GM18858 (cell line): ENCODE results near the gene CMBL.

ENCODE experiments used
- ATAC-seq: cut with Tn5 transposase; IDR thresholded peaks from one replicate; pipeline ENCODE4 v1.9.1; 2021; ENCODE audit not compliant: unreplicated experiment

CMBL gene

DNA sequence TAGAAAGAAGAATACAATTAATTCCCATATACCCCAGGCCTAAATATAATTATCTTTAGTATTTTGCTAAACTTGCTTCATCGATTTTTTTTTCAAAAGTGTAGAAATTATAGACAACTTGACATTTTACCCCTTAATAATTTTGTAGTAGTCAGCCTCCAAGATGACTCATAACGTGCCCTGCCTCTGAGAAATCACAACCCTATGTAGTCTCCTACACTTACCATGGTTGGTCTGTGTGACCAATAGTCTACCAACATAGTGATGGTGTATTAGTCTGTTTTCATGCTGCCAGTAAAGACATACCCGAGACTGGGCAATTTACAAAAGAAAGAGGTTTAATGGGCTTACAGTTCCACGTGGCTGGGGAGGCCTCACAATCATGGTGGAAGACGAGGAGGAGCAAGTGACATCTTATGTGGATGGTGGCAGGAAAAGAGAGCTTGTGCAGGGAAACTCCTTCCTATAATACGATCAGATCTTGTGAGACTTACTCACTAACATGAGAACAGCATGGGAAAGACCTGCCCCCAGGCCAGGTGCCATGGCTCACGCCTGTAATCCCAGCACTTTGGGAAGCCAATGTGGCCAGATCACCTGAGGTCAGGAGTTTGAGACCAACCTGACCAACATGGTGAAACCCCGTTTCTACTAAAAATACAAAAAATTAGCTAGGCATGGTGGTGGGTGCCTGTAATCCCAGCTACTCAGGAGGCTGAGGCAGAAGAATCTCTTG, 3.3 kb upstream of the CMBL start:
- peak; percentile 64 for ATAC-seq

DNA sequence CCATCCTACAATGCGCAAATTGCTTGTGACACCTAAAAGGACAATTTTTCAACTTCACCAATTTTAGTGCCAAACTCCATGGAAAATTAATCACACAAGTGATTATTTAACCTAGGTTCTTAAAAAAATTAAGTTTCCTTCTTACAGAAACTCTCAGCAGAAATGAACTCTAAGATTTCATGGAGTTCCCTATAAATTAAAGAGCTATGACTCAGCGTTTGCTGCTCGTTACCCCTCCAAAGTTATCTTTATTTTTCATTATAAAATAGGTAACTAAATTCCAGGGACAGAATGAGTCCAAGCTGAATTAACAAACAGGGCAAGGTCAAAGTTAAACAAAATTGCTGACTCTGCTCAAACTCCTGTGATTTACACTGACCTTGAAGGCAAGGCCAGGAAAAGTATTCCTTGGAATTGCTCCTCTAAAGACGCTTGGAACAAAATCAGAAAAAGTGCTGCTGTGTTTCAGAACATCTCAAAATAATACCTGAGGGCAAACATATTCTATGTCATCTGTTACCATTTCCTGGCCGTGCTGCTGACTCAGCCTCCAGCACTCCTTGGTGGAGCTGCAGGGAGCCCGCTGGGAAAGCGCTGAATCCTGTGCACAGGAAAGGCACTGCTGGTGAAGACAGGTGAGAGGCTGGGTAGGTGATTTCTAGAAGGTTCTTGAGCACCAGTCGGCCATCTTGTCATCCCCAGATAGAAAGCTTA, 2.5 kb upstream of the CMBL start:
- ATAC-seq: no peak

- no peak for ATAC-seq
Observed at GRCh38 chr5:10308844-10309243, 1.1 kb upstream of the CMBL start.

- no peak for ATAC-seq
Observed at GRCh38 chr5:10306806-10307205, 896 bp downstream of the CMBL start.

- no peak for ATAC-seq
Observed at GRCh38 chr5:10306114-10306513, 1.6 kb downstream of the CMBL start.

DNA sequence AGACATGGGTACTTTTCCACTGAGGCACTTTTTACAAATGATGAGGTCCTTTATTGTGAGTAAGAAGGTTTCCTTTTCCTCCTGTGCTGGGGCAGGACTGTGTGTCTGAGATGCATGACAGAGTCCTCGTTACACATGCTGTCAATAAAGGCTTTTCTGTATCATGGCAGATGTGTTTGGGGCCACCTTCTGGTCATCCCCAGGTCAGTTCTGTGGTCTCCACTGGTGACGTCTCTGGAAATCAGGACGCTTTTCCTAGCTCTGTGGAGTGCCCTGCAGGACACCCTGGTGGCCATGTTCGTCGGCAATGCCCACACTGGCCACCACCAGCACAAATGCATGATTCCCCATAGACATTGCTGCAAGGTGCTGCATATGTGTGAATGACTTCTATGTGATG, 2.8 kb downstream of the CMBL start:
- ATAC-seq: no peak

DNA sequence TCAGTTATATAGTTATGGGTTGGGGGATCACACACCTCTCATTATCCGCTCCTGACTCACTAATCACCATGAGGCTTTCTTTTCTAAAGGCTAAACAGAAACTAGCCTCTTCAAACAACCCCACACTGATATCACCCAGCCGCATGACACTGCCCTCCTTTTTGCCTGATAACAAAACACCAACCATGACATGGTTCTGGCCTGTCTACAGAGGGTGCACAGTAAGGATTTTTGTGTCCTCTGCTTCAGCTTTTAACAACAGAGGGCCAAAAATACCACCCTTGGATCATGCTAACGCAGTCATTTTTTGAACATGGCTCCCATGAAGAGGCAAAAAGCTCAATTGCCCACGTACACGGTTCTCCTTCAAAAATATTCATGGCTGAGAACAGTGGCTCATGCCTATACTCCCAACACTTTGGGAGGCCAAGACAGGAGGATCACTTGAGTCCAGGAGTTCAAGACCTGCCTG, 4.0 kb downstream of the CMBL start:
- ATAC-seq: no peak

- no peak for ATAC-seq
Observed at GRCh38 chr5:10303201-10303600, 4.5 kb downstream of the CMBL start.

DNA sequence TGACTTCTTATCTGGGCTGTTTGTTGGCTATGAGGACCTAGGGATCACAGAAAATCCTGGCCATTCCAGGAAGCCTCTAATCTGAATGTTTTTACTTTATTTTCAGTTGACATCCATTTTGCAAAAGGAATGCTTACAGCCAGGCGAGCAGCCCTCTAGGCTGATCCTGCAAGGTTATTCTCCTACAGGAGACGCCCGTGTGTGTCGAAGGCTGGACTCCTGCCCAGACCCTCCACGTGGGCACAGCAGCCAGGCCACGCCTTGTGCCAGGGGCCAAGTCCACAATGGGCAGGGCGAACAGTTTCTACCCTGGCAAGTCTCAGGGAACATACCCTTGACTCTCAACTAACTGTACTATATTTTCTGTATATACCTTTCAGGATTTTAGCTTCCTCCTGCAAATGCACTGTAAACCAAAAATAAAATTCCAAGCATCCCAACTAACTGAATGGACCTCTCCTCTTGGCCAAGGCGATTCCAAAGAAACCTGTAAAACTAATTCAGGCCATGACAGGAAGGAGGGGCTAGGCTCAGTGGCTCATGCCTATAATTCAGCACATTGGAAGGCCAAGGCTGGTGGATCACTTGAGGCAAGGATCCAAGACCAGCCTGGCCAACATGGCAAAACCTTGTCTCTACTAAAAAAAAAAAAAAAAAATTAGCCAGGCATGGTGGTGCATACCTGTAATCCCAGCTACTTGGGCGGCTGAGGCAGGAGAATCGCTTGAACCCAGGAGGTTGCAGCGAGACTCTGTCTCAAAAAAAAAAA, 5.7 kb downstream of the CMBL start:
- no peak for ATAC-seq

DNA sequence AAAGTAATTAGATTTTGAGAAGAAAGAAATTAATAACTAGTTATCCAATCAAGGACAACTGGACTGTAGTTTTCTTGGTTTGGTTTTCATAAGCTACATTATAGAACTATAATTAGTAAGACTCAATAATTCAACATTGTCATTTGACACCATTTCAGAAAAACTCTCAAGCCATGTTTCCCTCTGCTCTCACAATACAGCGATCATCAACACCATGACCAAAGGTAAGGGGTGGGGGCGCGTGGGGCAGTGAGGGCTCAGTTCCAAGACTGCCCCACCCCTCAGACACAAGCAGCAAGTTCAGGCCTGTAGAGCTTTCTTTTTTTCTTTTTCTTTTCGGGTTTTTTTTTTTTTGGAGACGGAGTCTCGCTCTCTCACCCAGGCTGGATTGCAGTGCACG, 6.4 kb downstream of the CMBL start:
- ATAC-seq: no peak

GRCh38 chr5:10300246-10300645, 7.5 kb downstream of the CMBL start:
- ATAC-seq: no peak

- ATAC-seq: no peak
Observed at GRCh38 chr5:10297646-10298204, 10.0 kb downstream of the CMBL start.

- no peak for ATAC-seq
Observed at GRCh38 chr5:10295619-10296326, 11.9 kb downstream of the CMBL start.

- no peak for ATAC-seq
Observed at GRCh38 chr5:10293907-10294662, 13.6 kb downstream of the CMBL start.

GRCh38 chr5:10291692-10292339, 15.9 kb downstream of the CMBL start:
- ATAC-seq: no peak

- ATAC-seq: no peak
Observed at GRCh38 chr5:10290438-10290837, 17.3 kb downstream of the CMBL start.

DNA sequence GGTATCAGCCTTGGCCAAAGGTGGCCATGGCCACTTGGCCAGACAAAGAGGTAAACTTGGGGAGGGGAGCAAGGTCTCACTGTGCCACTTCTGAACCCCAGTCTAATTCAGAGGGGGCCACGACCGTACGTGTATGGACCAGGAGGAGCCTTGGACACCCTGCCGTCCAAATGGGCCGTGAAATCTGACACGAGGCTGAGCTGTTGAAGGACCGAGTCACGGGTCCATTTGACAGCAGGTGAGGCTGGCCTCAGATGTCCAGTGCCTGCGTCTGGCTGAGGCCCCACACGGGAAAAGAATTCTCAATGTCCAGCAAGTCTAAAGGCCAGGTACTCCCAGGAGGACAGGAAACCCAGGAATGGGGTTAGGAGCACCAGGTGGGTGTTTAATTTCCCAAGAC, 17.7 kb downstream of the CMBL start:
- ATAC-seq: no peak

DNA sequence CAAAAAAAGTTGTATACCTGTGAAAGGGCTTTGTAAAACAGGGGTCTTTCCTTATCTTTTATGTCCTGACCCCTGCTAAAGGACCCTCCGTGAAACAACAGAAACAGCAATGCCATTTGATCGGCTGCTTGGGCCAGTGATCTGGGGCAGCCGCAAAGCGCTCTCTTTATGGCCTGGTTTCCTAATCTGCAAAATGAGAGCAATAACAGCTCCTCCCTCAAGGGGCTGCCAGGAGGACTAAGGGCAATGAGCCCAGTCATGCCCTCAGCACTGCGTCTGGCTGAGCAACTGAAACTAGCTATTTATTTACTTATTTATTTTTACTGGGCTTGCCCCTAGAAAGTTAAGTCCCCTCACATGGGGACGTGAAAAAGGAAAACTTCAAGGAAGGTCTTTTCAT, 18.3 kb downstream of the CMBL start:
- no peak for ATAC-seq

GRCh38 chr5:10288592-10289219, 19.0 kb downstream of the CMBL start:
- ATAC-seq: no peak
